ENCODE data around the gene NTRK1. TPM values are rescaled to one million over a fixed set of nuclear protein-coding genes. Genes with fewer than 3 reads are reported as not detected.

Gene NTRK1
- total RNA-seq, 1 donor = not detected

DNA sequence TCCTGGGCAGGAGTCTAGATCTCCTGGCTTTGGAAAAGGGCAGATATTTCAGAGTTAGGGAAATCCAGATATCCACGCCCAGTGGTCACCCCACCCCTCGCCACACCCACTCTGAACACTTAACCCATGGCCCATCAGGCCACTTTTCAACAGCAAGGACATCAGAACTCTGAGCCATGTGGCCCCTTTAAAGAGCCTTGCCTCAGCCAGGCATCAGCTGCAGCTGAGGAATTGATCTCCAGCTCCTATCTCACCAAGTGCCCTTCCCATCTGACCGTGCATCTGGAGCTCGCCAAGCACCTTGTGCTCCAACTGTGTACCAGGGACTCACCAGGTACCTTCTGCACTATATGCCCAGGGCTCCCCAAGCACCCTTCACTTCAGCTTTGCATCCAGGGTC, 23.8 kb upstream of the NTRK1 start:
- no peak for DNase-seq (ENCODE audit: low read depth)

GRCh38 chr1:156838972-156839371, 21.7 kb upstream of the NTRK1 start:
- DNase-seq (ENCODE audit: low read depth) = peak; percentile 13
- no peak overlapping the region for H3K4me3 ChIP-seq (ENCODE audit: low read depth, low read length)
- TF ChIP-seq CTCF (IDR thresholded peaks at IDR 0.05; ENCODE audit: insufficient read depth, low read depth, low read length) = peak; percentile 96

More for the DNA sequence above, 23.8 kb upstream of the NTRK1 start:
- no peak for TF ChIP-seq CTCF (IDR thresholded peaks at IDR 0.05; ENCODE audit: insufficient read depth, low read depth, low read length)
- H3K4me3 ChIP-seq (ENCODE audit: low read depth, low read length) = no peak overlapping the region

DNA sequence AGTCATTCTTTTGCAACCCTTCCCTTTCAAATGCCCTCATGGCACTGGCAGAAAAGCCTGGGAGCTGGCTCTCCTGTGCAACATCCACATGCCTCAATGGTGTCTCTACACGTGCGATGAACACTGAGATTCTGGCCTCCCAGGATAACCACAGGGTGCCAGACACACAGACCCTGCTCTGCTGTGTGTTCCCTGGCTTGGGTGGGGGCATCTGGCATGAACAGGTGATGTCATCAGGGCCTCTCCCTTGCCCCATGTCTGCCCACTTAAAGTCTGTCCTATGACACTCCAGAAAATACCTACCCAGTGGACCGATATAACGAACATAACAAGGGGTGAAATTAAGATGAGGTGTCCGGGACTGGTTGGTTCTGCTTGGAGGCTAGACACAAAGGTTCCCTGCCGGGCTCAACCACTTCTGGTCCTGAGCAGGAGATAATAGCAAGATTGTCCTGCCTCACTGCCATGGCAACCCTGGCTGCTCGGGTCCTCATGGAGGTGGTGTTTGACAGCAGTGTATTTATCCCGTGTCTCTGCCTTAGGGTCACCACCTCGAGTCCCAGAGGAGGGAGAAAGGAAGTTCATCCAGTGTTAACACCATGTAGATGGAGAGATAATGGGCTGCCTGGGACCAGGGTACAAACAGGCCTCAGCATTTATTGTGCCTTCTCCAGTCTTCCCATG, 21.1 kb upstream of the NTRK1 start:
- no peak for TF ChIP-seq CTCF (IDR thresholded peaks at IDR 0.05; ENCODE audit: insufficient read depth, low read depth, low read length)
- no peak overlapping the region for H3K4me3 ChIP-seq (ENCODE audit: low read depth, low read length)
- no peak for DNase-seq (ENCODE audit: low read depth)

- TF ChIP-seq CTCF (IDR thresholded peaks at IDR 0.05; ENCODE audit: insufficient read depth, low read depth, low read length) = no peak
- no peak for DNase-seq (ENCODE audit: low read depth)
- H3K4me3 ChIP-seq (ENCODE audit: low read depth, low read length) = no peak overlapping the region
Observed at GRCh38 chr1:156840186-156840897, 20.3 kb upstream of the NTRK1 start.

GRCh38 chr1:156840898-156841279, 19.8 kb upstream of the NTRK1 start:
- H3K4me3 ChIP-seq (ENCODE audit: low read depth, low read length) = no peak overlapping the region
- no peak for DNase-seq (ENCODE audit: low read depth)
- no peak for TF ChIP-seq CTCF (IDR thresholded peaks at IDR 0.05; ENCODE audit: insufficient read depth, low read depth, low read length)

GRCh38 chr1:156841295-156841855, 19.3 kb upstream of the NTRK1 start:
- no peak overlapping the region for H3K4me3 ChIP-seq (ENCODE audit: low read depth, low read length)
- TF ChIP-seq CTCF (IDR thresholded peaks at IDR 0.05; ENCODE audit: insufficient read depth, low read depth, low read length) = no peak
- no peak for DNase-seq (ENCODE audit: low read depth)
